ENCODE results near the gene P4HA3.

DNA sequence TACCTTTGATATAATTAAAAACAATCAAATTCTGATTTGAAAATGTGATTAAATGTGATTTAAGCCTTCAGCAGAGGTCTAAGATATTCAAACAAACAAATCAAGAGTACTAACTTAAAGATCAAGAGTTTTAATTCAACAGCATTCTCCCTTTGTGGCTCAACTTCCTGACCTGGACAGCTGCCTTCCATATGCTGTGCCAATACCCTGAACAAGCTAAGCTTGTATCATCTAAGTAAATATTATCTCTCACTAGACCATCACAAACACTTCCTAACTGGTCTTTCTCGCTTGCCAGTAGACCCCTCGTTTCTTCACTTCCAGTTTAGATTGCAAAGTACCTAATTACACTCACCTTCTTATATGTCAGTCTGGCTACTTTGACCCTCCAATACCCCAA, 35.9 kb upstream of the P4HA3 start:
- TF ChIP-seq CTCF (IDR thresholded peaks at IDR 0.05; ENCODE audit: insufficient read depth, low read length, poor library complexity, severe bottlenecking): no peak
- no peak for TF ChIP-seq EZH2phosphoT487 (conservative IDR thresholded peaks at IDR 0.05; ENCODE audit: low read length)
